GM12878 (cell line): ENCODE data around the gene NCS1. TPM values are rescaled to one million over a fixed set of nuclear protein-coding genes. Genes with fewer than 3 reads are reported as not detected.

Experiments used
- ATAC-seq: fragments of 200-7000 bp; cut with Tn5 transposase; 3 replicates; pipeline ENCODE4 v1.9.1; 2020; ENCODE audit warnings: mild to moderate bottlenecking, moderate library complexity
- BruUV-seq: library from RNA; stranded (reverse); fragments of 400-500 nt; replicated peaks from 2 replicates; lab custom pipeline; 2021; lab: Mats Ljungman, UMichigan
- CTCF ChIA-PET: fragments of 300-600 bp; sonication (Branson Sonifier 250); formaldehyde crosslinking; extraction: SDS; loops from one replicate; lab custom pipeline; 2021; ENCODE audit warnings: inconsistent platforms; lab: Yijun Ruan, JAX
- POLR2A ChIA-PET: fragments of 350-600 bp; formaldehyde crosslinking; extraction: SDS; loops from one replicate; lab custom pipeline; 2021; ENCODE audit warnings: inconsistent platforms; lab: Charles Lee
- RAD21 ChIA-PET: fragments of 300-600 bp; sonication (Branson Sonifier 250); formaldehyde crosslinking; loops from one replicate; lab custom pipeline; 2023; ENCODE audit warnings: antibody characterized with exemption; ENCODE audit not compliant: unreplicated experiment; lab: Charles Lee
- SMC1A ChIA-PET: fragments of 300-600 bp; sonication (Branson Sonifier 250); formaldehyde crosslinking; loops from one replicate; lab custom pipeline; 2023; ENCODE audit not compliant: unreplicated experiment, uncharacterized antibody; lab: Charles Lee
- DNase-seq: peaks from one replicate; pipeline ENCODE4 v3.0.0-alpha.2; 2011; ENCODE audit warnings: low read depth, low spot score
- FAIRE-seq: peaks from 3 replicates; lab custom pipeline; 2011; peaks lifted over from hg19 to GRCh38; lab: Jason Lieb, UNC
- H2AFZ ChIP-seq: 2 replicates; pipeline ENCODE4 v1.6.0; 2011; ENCODE audit warnings: low read depth, low read length, control low read depth; ENCODE audit not compliant: control insufficient read depth
- H3K27ac ChIP-seq: 2 replicates; pipeline ENCODE4 v1.5.1; 2011; ENCODE audit warnings: control low read depth; ENCODE audit not compliant: control insufficient read depth, insufficient read depth
- H3K27me3 ChIP-seq, 2 experiments: replicated peaks in 1 of 2; 2 replicates each; pipeline versions ENCODE4 v1.6.0 to v1.6.1; 2011; ENCODE audit warnings: low read length in 1 of 2; ENCODE audit not compliant: control insufficient read depth in 2 of 2, insufficient read depth in 2 of 2
- H3K36me3 ChIP-seq, 2 experiments: 2 replicates each; pipeline ENCODE4 v1.5.1; 2011; ENCODE audit warnings: low read length in 1 of 2; ENCODE audit not compliant: control insufficient read depth in 2 of 2, insufficient read depth in 2 of 2
- H3K4me1 ChIP-seq: 2 replicates; pipeline ENCODE4 v1.6.1; 2011; ENCODE audit warnings: mild to moderate bottlenecking, low read length, moderate library complexity, mixed read lengths; ENCODE audit not compliant: control insufficient read depth, insufficient read depth
- H3K4me2 ChIP-seq: 2 replicates; pipeline ENCODE4 v1.6.0; 2011; ENCODE audit warnings: control low read depth; ENCODE audit not compliant: control insufficient read depth, insufficient read depth
- H3K4me3 ChIP-seq: fragments of 200-600 bp; sonication (generic); 2 replicates; pipeline ENCODE4 v1.5.1; 2016
- H3K79me2 ChIP-seq: 2 replicates; pipeline ENCODE4 v1.6.0; 2011; ENCODE audit warnings: low read length; ENCODE audit not compliant: control insufficient read depth, insufficient read depth
- H3K9ac ChIP-seq: 2 replicates; pipeline ENCODE4 v1.8.0; 2011; ENCODE audit warnings: low read length, control low read depth, mixed read lengths; ENCODE audit not compliant: control insufficient read depth, insufficient read depth
- H3K9me3 ChIP-seq: replicated peaks from 3 replicates; pipeline ENCODE4 v1.5.1; 2011; ENCODE audit warnings: mild to moderate bottlenecking, low read length; ENCODE audit not compliant: control insufficient read depth, insufficient read depth
- H4K20me1 ChIP-seq: 2 replicates; pipeline ENCODE4 v1.6.0; 2011; ENCODE audit not compliant: control insufficient read depth, insufficient read depth
- ASH2L ChIP-seq: fragments of 300-600, 200-600 bp; sonication (generic); IDR thresholded peaks from 2 replicates; pipeline ENCODE4 v1.6.1; 2017; ENCODE audit warnings: low read depth, mild to moderate bottlenecking, borderline replicate concordance
- DPF2 ChIP-seq: fragments of 450-650 bp; IDR thresholded peaks from 2 replicates; pipeline ENCODE4 v1.6.1; 2017; ENCODE audit warnings: mild to moderate bottlenecking
- FOS ChIP-seq: IDR thresholded peaks from 3 replicates; pipeline ENCODE4 v1.6.1; 2011; ENCODE audit warnings: borderline replicate concordance; ENCODE audit not compliant: insufficient read length; ENCODE audit errors: extremely low read depth
- HDGF ChIP-seq: fragments of 450-650 bp; IDR thresholded peaks from 2 replicates; pipeline ENCODE4 v1.6.1; 2016; ENCODE audit warnings: antibody characterized with exemption
- MYC ChIP-seq: IDR thresholded peaks from 2 replicates; pipeline ENCODE4 v1.6.1; 2011; ENCODE audit warnings: mild to moderate bottlenecking, low read length, moderate library complexity, inconsistent platforms; ENCODE audit not compliant: insufficient read depth, insufficient replicate concordance, insufficient read length, severe bottlenecking
- RELA ChIP-seq: fragments of 450-650 bp; IDR thresholded peaks from 2 replicates; pipeline ENCODE4 v1.8.0; 2014; ENCODE audit warnings: borderline replicate concordance; ENCODE audit not compliant: partially characterized antibody
- SIX5 ChIP-seq: IDR thresholded peaks from 2 replicates; pipeline ENCODE4 v1.6.1; 2011; ENCODE audit warnings: mild to moderate bottlenecking, low read depth, low read length, moderate library complexity; ENCODE audit not compliant: severe bottlenecking
- TCF12 ChIP-seq: IDR thresholded peaks from 2 replicates; pipeline ENCODE4 v1.6.1; 2011; ENCODE audit warnings: low read depth, mild to moderate bottlenecking, low read length
- ZNF622 ChIP-seq: fragments of 450-650 bp; IDR thresholded peaks from 2 replicates; pipeline ENCODE4 v1.6.1; 2017; ENCODE audit warnings: mild to moderate bottlenecking, inconsistent platforms
- WGBS: methylation state at CpG from one replicate; pipeline ENCODE4 v1.1.6; 2016; ENCODE audit warnings: low lambda C conversion rate; ENCODE audit not compliant: insufficient replicate concordance, insufficient coverage; ENCODE audit errors: missing lambda C conversion rate; 5-methylcytosine and 5-hydroxymethylcytosine counted together
- in situ Hi-C: fragments of 300-500 bp; cut with MboI; formaldehyde crosslinking; loops from 9 replicates; pipeline ENCODE4 v1.14.3; 2018; ENCODE audit warnings: mixed read lengths
- intact Hi-C: fragments of 100-400 bp; cut with micrococcal nuclease; formaldehyde crosslinking; loops from one replicate; pipeline ENCODE4 v1.14.2; 2022; ENCODE audit not compliant: unreplicated experiment
- polyA plus RNA-seq, 11 experiments: library from polyadenylated mRNA; depleted of rRNA in 4 of 11; unstranded in 6 of 11; stranded (reverse) in 5 of 11; fragments of >200 nt; fragmentation: Nextera tagmentation in 4 of 11; fragmentation: Illumina TruSeq in 1 of 11; extraction: Ambion mirVana in 4 of 11; extraction: Trizol in 1 of 11; gene quantifications; 1 replicate in 1 of 11; 2 replicates in 10 of 11; pipeline versions ENCODE4 v1.2.1 to v1.2.3, GENCODE V29; 2011 to 2016; ENCODE audit warnings: inconsistent platforms in 2 of 11, missing spikeins in 2 of 11, low read depth in 1 of 11
- total RNA-seq, 4 experiments: library from RNA; depleted of rRNA in 3 of 4; stranded (reverse); fragments of >200 nt in 3 of 4; fragmentation: Illumina TruSeq in 1 of 4; extraction: Trizol in 1 of 4; gene quantifications; 2 replicates each; pipeline versions ENCODE4 v1.2.1 to v1.2.3, GENCODE V29; 2013 to 2021
- TF ChIP-seq, protein P1 (sequence below): fragments of 450-650 bp; IDR thresholded peaks from 2 replicates; pipeline ENCODE4 v1.6.1; 2017; ENCODE audit warnings: antibody characterized with exemption, mild to moderate bottlenecking, moderate library complexity

NCS1 gene
- total and polyA plus RNA-seq, 10 of the 15 experiments (the other 5 are each of a cell fraction or from before 2014, with no cell fraction given), result 0.04 to 0.22 (median 0.06) TPM; not detected in 4

DNA sequence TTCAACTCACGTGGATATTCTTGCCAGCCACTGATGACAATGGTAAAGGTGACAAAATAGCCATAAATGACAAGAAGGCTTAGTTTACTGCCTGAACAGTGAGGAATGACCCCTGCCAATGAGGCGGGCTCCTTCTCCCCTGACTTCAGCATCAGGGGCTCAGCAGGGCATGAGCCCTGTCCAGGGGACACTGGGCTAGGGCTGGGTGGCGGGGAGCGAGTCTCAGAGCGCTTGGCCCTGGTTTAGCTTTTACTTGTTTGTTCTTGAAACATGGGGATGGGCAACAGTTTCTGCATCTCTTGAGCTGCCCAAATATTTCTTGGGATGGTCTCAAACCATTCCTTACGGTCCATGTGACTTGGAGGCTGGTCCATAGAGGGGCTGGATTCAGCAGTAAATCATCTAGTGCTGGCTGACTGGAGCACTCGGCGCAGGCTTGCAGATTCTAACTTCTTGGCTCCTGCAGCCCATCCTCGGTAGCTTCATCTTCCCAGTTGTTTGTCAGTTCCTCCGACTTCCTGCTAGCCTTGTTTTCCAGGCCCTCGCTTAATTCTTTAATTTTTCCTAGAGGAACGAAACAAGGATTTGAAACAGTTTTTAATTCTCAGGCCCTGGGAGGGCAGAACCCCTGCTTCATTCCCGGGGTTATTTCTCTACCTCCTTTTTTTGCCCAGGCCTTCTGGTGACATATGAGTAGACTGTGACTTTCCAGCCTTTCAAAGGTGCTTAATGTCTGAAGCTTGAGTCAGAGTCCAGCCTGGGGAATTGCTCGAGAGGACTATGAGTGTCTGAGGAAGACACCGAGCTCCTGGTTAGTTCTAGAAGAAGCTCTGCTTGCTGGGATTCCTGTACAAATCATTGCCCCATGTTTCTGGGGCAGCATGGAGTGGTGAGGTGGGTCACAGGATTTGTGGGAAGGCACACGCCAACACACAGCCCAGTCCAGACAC lies 88.9 kb downstream of the NCS1 start:
- peaks cover 9 to 14% of the 10 kb centered on the region in 2 experiments for H3K27me3 ChIP-seq
- no peak overlapping the region for H2AFZ ChIP-seq
- no peaks in the 10 kb centered on the region for H3K9me3 ChIP-seq
- SMC1A ChIA-PET, result no interaction called here
- H3K36me3 ChIP-seq, result no peaks in the 10 kb centered on the region
- TF ChIP-seq ASH2L, result no peak
- TF ChIP-seq ZNF622, result no peak
- TF ChIP-seq HDGF, result no peak
- no peak for TF ChIP-seq TCF12
- TF ChIP-seq SIX5, result no peak
- TF ChIP-seq RELA, result no peak
- TF ChIP-seq FOS, result no peak
- TF ChIP-seq, protein P1, sequence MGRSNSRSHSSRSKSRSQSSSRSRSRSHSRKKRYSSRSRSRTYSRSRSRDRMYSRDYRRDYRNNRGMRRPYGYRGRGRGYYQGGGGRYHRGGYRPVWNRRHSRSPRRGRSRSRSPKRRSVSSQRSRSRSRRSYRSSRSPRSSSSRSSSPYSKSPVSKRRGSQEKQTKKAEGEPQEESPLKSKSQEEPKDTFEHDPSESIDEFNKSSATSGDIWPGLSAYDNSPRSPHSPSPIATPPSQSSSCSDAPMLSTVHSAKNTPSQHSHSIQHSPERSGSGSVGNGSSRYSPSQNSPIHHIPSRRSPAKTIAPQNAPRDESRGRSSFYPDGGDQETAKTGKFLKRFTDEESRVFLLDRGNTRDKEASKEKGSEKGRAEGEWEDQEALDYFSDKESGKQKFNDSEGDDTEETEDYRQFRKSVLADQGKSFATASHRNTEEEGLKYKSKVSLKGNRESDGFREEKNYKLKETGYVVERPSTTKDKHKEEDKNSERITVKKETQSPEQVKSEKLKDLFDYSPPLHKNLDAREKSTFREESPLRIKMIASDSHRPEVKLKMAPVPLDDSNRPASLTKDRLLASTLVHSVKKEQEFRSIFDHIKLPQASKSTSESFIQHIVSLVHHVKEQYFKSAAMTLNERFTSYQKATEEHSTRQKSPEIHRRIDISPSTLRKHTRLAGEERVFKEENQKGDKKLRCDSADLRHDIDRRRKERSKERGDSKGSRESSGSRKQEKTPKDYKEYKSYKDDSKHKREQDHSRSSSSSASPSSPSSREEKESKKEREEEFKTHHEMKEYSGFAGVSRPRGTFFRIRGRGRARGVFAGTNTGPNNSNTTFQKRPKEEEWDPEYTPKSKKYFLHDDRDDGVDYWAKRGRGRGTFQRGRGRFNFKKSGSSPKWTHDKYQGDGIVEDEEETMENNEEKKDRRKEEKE, result no peak
- no peak for TF ChIP-seq MYC
- no peak for TF ChIP-seq DPF2
- RAD21 ChIA-PET, result no interaction called here
- no peak overlapping the region for H3K4me2 ChIP-seq
- in situ Hi-C loops, result no loop called here
- BruUV-seq, result no TSS peak
- FAIRE-seq, result no peak
- no peak overlapping the region for H3K27ac ChIP-seq
- WGBS, result 24% methylated on average over 16 of the region's 16 CpGs
- CTCF ChIA-PET, result interaction anchor here (0.9 kb wide), 1 partner anchor 18 kb away, joined by 3 read pairs; no protein-coding TSS in a partner anchor
- no peak overlapping the region for H3K4me3 ChIP-seq
- no peaks in the 10 kb centered on the region for H4K20me1 ChIP-seq
- DNase-seq, result no peak
- no peaks in the 10 kb centered on the region for H3K4me1 ChIP-seq
- intact Hi-C loops, result no loop called here
- H3K9ac ChIP-seq, result no peak overlapping the region
- ATAC-seq, result no peak
- POLR2A ChIA-PET, result no interaction called here
- no peaks in the 10 kb centered on the region for H3K79me2 ChIP-seq
